SH-SY5Y (cell line): ENCODE measurements around the gene HOXB13.

ENCODE experiments used
- GATA2 ChIP-seq: IDR thresholded peaks from 2 replicates; pipeline ENCODE4 v1.6.1; 2011; ENCODE audit warnings: mild to moderate bottlenecking, low read depth, low read length
- GATA3 ChIP-seq: IDR thresholded peaks from 2 replicates; pipeline ENCODE4 v1.6.1; 2011; ENCODE audit warnings: low read depth, mild to moderate bottlenecking, low read length, moderate library complexity

GRCh38 chr17:48759288-48759687 lies 30.7 kb upstream of the HOXB13 start:
- TF ChIP-seq GATA2 (no peak), GATA3 (no peak)
